ENCODE data around the gene INAFM2. TPM values are rescaled to one million over a fixed set of nuclear protein-coding genes. Genes with fewer than 3 reads are reported as not detected.
A peak's percentile ranks its signal among the peaks of the same experiment; 100 is the strongest.

Gene INAFM2
- total RNA-seq, 1 experiment from 2014 or later = 8.8 TPM

- no peak for ATAC-seq
- Histone ChIP-seq H3K36me3 (ENCODE audit: control insufficient read depth in 1 of 2, insufficient read depth in 2 of 2, low read length in 2 of 2) (no peaks in the 10 kb centered on the region), H3K9ac (ENCODE audit: low read length) (no peak overlapping the region), H3K9me2 (ENCODE audit: insufficient read depth) (no peaks in the 10 kb centered on the region), H3K27ac (ENCODE audit: low read depth, low read length) (no peak overlapping the region), H3K4me1 (ENCODE audit: control insufficient read depth in 1 of 2, insufficient read depth in 2 of 2, low read length in 2 of 2) (peaks cover 8 to 33% of the 10 kb centered on the region in 2 experiments), H3K79me2 (ENCODE audit: insufficient read depth, low read length) (no peaks in the 10 kb centered on the region), H3K4me2 (ENCODE audit: low read length) (no peak overlapping the region), H2AFZ (ENCODE audit: low read depth, low read length, poor library complexity, severe bottlenecking) (no peak overlapping the region), H4K20me1 (ENCODE audit: insufficient read depth) (no peaks in the 10 kb centered on the region), H3K9me3 (ENCODE audit: control insufficient read depth in 1 of 2, insufficient read depth in 1 of 2, low read depth in 1 of 2, low read length in 2 of 2) (no peaks in the 10 kb centered on the region), H3K4me3 (replicated peaks in 1 of 2; ENCODE audit: low read depth in 1 of 2, low read length in 2 of 2) (no peak overlapping the region), H3K27me3 (ENCODE audit: insufficient read depth, low read length) (no peaks in the 10 kb centered on the region)
- intact Hi-C loops (cut with micrococcal nuclease) = no loop called here
- no TSS peak for BruUV-seq (replicated peaks)
- no peak for TF ChIP-seq FOSL1 (IDR thresholded peaks at IDR 0.05; ENCODE audit: low read depth)
- no peak for TF ChIP-seq MAX (IDR thresholded peaks at IDR 0.05)
- TF ChIP-seq SRF (IDR thresholded peaks at IDR 0.05; ENCODE audit: low read depth) = no peak
- no peak for TF ChIP-seq JUND (IDR thresholded peaks at IDR 0.05)
- DNase-seq (ENCODE audit: low read depth, low spot score) = no peak
- CTCF ChIA-PET = interaction anchor here (1.4 kb wide), 1 partner anchor 12 kb away, joined by 4 read pairs; the partner anchor contains the start of gene CCDC9B
- RAD21 ChIA-PET (ENCODE audit: low non-redundant PET in 1 of 2, low total read pairs in 2 of 2, uncharacterized antibody in 2 of 2, unreplicated experiment in 2 of 2) = no interaction called here
- POLR2A ChIA-PET = no interaction called here
These were observed 28.9 kb downstream of the INAFM2 start for GRCh38 chr15:40352281-40352901.

- no peaks in the 10 kb centered on the region for H3K79me2 ChIP-seq (ENCODE audit: insufficient read depth, low read length)
- no peaks in the 10 kb centered on the region for H3K27me3 ChIP-seq (ENCODE audit: insufficient read depth, low read length)
- no peak overlapping the region for H3K4me3 ChIP-seq (replicated peaks in 1 of 2; ENCODE audit: low read depth in 1 of 2, low read length in 2 of 2)
- ATAC-seq = no peak
- H3K27ac ChIP-seq (ENCODE audit: low read depth, low read length) = no peak overlapping the region; the same call in 1 of the 2 replicates
- CTCF ChIA-PET = interaction anchor here (1.4 to 5.2 kb wide), 2 partner anchors 10 to 13 kb away, joined by 4 to 22 read pairs; partner anchors contain the start of gene CCDC9B
- peak overlapping the region; percentile 46 for H3K4me2 ChIP-seq (ENCODE audit: low read length)
- BruUV-seq (replicated peaks) = no TSS peak
- TF ChIP-seq EGR1 (IDR thresholded peaks at IDR 0.05; ENCODE audit: low read depth) = no peak
- no peak for TF ChIP-seq POLR2A (IDR thresholded peaks at IDR 0.05; ENCODE audit: borderline replicate concordance, extremely low read depth, insufficient read depth, insufficient read length)
- RAD21 ChIA-PET (ENCODE audit: low non-redundant PET in 1 of 2, low total read pairs in 2 of 2, uncharacterized antibody in 2 of 2, unreplicated experiment in 2 of 2) = no interaction called here
- no peak for DNase-seq (ENCODE audit: low read depth, low spot score)
- H3K36me3 ChIP-seq (ENCODE audit: control insufficient read depth in 1 of 2, insufficient read depth in 2 of 2, low read length in 2 of 2) = no peaks in the 10 kb centered on the region
- no peak overlapping the region for H3K9ac ChIP-seq (ENCODE audit: low read length)
- H2AFZ ChIP-seq (ENCODE audit: low read depth, low read length, poor library complexity, severe bottlenecking) = no peak overlapping the region
- no peaks in the 10 kb centered on the region for H4K20me1 ChIP-seq (ENCODE audit: insufficient read depth)
- H3K9me3 ChIP-seq (ENCODE audit: control insufficient read depth in 1 of 2, insufficient read depth in 1 of 2, low read depth in 1 of 2, low read length in 2 of 2) = no peaks in the 10 kb centered on the region
- POLR2A ChIA-PET = no interaction called here
- H3K4me1 ChIP-seq (ENCODE audit: control insufficient read depth in 1 of 2, insufficient read depth in 2 of 2, low read length in 2 of 2) = peaks cover 13 to 29% of the 10 kb centered on the region in 2 experiments
- no peaks in the 10 kb centered on the region for H3K9me2 ChIP-seq (ENCODE audit: insufficient read depth)
- intact Hi-C loops (cut with micrococcal nuclease) = no loop called here
These were observed 30.2 kb downstream of the INAFM2 start for GRCh38 chr15:40353697-40354096.

Data from HCT116 (cell line).